ENCODE results near the gene QPCT. TPM values are rescaled to one million over a fixed set of nuclear protein-coding genes. Genes with fewer than 3 reads are reported as not detected.

Gene QPCT
- total RNA-seq, 3 donors from 2014 or later (not counting 1 experiment from before 2014, with no cell fraction given) = 0.38 to 2.1 (median 2.1) TPM

DNA sequence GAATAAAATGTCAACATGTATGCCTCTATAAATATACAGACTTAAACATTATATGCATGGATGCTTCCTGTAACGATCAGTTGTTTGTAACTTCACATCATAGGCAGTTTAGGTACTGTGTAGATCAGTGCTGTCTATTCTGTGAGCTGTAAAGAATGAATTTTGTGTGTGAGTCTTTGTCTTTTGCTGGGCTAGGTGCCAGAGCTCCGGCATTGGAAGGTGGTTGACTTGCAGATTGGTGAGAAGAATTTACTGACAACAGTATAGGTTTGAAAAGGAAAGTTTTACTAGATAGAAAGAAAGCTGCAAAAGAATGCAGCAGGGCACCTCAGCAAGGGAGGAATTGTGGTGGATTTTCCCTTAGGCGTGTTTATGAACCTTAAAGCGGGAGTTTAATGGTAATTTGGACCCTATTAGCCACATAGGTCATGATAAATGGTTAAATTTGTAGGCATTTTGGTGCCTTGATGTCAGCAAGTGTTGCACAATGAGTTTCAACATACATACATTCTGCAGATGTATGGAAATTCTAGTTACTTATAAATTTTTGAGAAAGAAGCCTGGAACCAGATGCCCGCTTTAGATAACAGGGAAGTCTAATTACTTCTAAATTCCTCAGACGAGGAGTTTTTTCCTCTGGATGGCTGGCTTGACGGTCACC is 6.7 kb upstream of the QPCT start:
- DNase-seq = no peak
- Mint-ChIP-seq H3K27ac (no peak overlapping the region), H3K27me3 (ENCODE audit: low read depth in 2 of 2) (peaks cover 9 to 40% of the 10 kb centered on the region in 2 donors), H3K9me3 (no peaks in the 10 kb centered on the region), H3K4me1 (no peaks in the 10 kb centered on the region), H3K4me3 (no peak overlapping the region), H3K36me3 (no peaks in the 10 kb centered on the region)
- 94% methylated on average over 7 of the region's 7 CpGs for WGBS (ENCODE audit: insufficient coverage)
- no peaks in the 10 kb centered on the region for H3K36me3 ChIP-seq (ENCODE audit: control insufficient read depth, insufficient read depth, low read length)
- no peaks in the 10 kb centered on the region for H3K4me1 ChIP-seq (ENCODE audit: control insufficient read depth, insufficient read depth, low read length)
- intact Hi-C loops (cut with micrococcal nuclease) = no loop called here
- no peaks in the 10 kb centered on the region for H3K9me3 ChIP-seq (ENCODE audit: control insufficient read depth, insufficient read depth, low read length)
- no peak overlapping the region for H3K4me3 ChIP-seq (ENCODE audit: low read length)
- H3K27me3 ChIP-seq (ENCODE audit: control insufficient read depth, insufficient read depth, low read length) = no peaks in the 10 kb centered on the region
- no peak for ATAC-seq
- H3K27ac ChIP-seq (ENCODE audit: low read length) = no peak overlapping the region
- TF ChIP-seq, protein P1, sequence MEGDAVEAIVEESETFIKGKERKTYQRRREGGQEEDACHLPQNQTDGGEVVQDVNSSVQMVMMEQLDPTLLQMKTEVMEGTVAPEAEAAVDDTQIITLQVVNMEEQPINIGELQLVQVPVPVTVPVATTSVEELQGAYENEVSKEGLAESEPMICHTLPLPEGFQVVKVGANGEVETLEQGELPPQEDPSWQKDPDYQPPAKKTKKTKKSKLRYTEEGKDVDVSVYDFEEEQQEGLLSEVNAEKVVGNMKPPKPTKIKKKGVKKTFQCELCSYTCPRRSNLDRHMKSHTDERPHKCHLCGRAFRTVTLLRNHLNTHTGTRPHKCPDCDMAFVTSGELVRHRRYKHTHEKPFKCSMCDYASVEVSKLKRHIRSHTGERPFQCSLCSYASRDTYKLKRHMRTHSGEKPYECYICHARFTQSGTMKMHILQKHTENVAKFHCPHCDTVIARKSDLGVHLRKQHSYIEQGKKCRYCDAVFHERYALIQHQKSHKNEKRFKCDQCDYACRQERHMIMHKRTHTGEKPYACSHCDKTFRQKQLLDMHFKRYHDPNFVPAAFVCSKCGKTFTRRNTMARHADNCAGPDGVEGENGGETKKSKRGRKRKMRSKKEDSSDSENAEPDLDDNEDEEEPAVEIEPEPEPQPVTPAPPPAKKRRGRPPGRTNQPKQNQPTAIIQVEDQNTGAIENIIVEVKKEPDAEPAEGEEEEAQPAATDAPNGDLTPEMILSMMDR (IDR thresholded peaks at IDR 0.05) = no peak

DNA sequence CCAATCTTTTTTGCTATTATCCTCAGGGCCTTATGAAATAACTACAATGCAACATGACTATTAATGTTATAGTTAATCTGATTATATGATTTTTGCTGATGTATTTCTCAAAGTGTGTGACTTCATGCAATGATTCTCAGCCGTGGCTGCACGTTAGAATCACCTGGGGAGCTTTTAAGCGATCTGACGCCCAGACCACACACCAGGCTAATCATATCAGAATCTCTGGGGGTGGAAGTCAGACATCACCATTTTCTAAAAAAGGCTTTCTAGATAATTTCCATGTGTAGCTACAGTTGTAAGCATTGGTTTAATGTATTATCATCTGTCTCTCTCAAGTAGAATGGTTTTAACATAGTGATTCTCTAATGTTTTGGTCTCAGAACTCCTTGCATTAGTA is 5.5 kb upstream of the QPCT start:
- no peak overlapping the region for H3K4me3 Mint-ChIP-seq
- DNase-seq (no peak), ATAC-seq (no peak)
- intact Hi-C loops (cut with micrococcal nuclease) = no loop called here
- H3K27me3 ChIP-seq (ENCODE audit: control insufficient read depth, insufficient read depth, low read length) = no peaks in the 10 kb centered on the region
- H3K9me3 ChIP-seq (ENCODE audit: control insufficient read depth, insufficient read depth, low read length) = no peaks in the 10 kb centered on the region
- no peak overlapping the region for H3K27ac Mint-ChIP-seq
- WGBS (ENCODE audit: insufficient coverage) = 26% methylated on average over 4 of the region's 4 CpGs
- H3K27ac ChIP-seq (ENCODE audit: low read length) = no peak overlapping the region
- H3K36me3 Mint-ChIP-seq = no peaks in the 10 kb centered on the region
- no peaks in the 10 kb centered on the region for H3K4me1 ChIP-seq (ENCODE audit: control insufficient read depth, insufficient read depth, low read length)
- TF ChIP-seq, protein P1 (IDR thresholded peaks at IDR 0.05) = no peak
- no peak overlapping the region for H3K4me3 ChIP-seq (ENCODE audit: low read length)
- no peaks in the 10 kb centered on the region for H3K36me3 ChIP-seq (ENCODE audit: control insufficient read depth, insufficient read depth, low read length)
- H3K9me3 Mint-ChIP-seq = no peaks in the 10 kb centered on the region
- peaks cover 2 to 3% of the 10 kb centered on the region in 2 donors for H3K4me1 Mint-ChIP-seq
- peaks cover 12 to 42% of the 10 kb centered on the region in 2 donors for H3K27me3 Mint-ChIP-seq (ENCODE audit: low read depth in 2 of 2)

DNA sequence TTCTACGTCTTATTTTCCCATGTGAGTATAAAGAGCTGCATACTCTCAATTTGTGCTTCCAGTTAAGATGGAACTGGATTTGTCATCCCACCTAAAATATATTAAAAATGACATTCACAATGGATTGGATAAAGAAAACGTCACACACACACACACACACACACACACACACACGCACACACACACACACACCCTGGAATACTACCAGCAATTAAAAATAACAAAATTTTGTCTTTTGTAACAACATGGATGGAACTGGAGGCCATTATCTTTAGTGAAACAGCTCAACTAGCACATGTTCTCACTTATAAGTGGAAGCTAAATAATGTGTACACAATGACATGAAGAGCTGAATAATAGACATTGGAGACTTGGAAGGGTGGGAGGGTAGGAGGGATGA is 3.8 kb upstream of the QPCT start:
- no peak overlapping the region for H3K4me3 Mint-ChIP-seq
- H3K9me3 ChIP-seq (ENCODE audit: control insufficient read depth, insufficient read depth, low read length) = no peaks in the 10 kb centered on the region

More for the DNA sequence above, 3.8 kb upstream of the QPCT start:
- Mint-ChIP-seq H3K27ac (no peak overlapping the region), H3K9me3 (no peaks in the 10 kb centered on the region), H3K4me1 (peaks cover 10 to 11% of the 10 kb centered on the region in 2 donors), H3K36me3 (no peaks in the 10 kb centered on the region), H3K27me3 (ENCODE audit: low read depth in 2 of 2) (peaks cover 11 to 45% of the 10 kb centered on the region in 2 donors)
- H3K27ac ChIP-seq (ENCODE audit: low read length) = no peak overlapping the region
- WGBS (ENCODE audit: insufficient coverage) = 71% methylated on average over 3 of the region's 3 CpGs
- no peaks in the 10 kb centered on the region for H3K36me3 ChIP-seq (ENCODE audit: control insufficient read depth, insufficient read depth, low read length)
- DNase-seq (no peak), ATAC-seq (no peak)
- H3K27me3 ChIP-seq (ENCODE audit: control insufficient read depth, insufficient read depth, low read length) = peaks cover 4% of the 10 kb centered on the region
- TF ChIP-seq, protein P1 (IDR thresholded peaks at IDR 0.05) = no peak
- intact Hi-C loops (cut with micrococcal nuclease) = no loop called here
- H3K4me3 ChIP-seq (ENCODE audit: low read length) = no peak overlapping the region
- peaks cover 15% of the 10 kb centered on the region for H3K4me1 ChIP-seq (ENCODE audit: control insufficient read depth, insufficient read depth, low read length)
